Measurements from ENCODE around the gene F11R. TPM values are rescaled to one million over a fixed set of nuclear protein-coding genes. Genes with fewer than 3 reads are reported as not detected.

F11R gene
- total and polyA plus RNA-seq, 2 of the 13 experiments (the other 11 are each of a cell fraction or from before 2014, with no cell fraction given): 95.8 to 105 TPM

- TF ChIP-seq NONO (IDR thresholded peaks at IDR 0.05) (no peak), NONO (CRISPR knock-in tag; conservative IDR thresholded peaks at IDR 0.05) (no peak), SRF (IDR thresholded peaks at IDR 0.05; ENCODE audit: low read depth, low read length) (no peak), ZHX2 (IDR thresholded peaks at IDR 0.05; ENCODE audit: low read depth) (no peak), ZHX2 (CRISPR knock-in tag; IDR thresholded peaks at IDR 0.05; ENCODE audit: borderline replicate concordance) (no peak), ZNF850 (CRISPR knock-in tag; conservative IDR thresholded peaks at IDR 0.05) (no peak), ZFP36 (IDR thresholded peaks at IDR 0.05; ENCODE audit: borderline replicate concordance, low read depth, low read length, partially characterized antibody) (no peak)
- TF ChIP-seq, protein P1, sequence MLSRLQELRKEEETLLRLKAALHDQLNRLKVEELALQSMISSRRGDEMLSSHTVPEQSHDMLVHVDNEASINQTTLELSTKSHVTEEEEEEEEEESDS (CRISPR knock-in tag; IDR thresholded peaks at IDR 0.05; ENCODE audit: borderline replicate concordance): no peak
Observed at GRCh38 chr1:161018631-161018930, 2.4 kb downstream of the F11R start (continued).

All from HepG2 (cell line).